ENCODE data around the gene ELFN2. TPM values are rescaled to one million over a fixed set of nuclear protein-coding genes. Genes with fewer than 3 reads are reported as not detected.
"Not testable (repeated sequence)": the region's sequence is repeated elsewhere in the genome, so short reads cannot be mapped to it uniquely, and the experiment has no call there.

Gene ELFN2
- total RNA-seq, 1 experiment from 2014 or later: 4.0 TPM

GRCh38 chr22:37331034-37331428 is 96.2 kb downstream of the ELFN2 start:
- Mint-ChIP-seq H3K4me3 (ENCODE audit: unreplicated experiment) (no peak overlapping the region), H3K27ac (ENCODE audit: unreplicated experiment) (no peak overlapping the region), H3K36me3 (ENCODE audit: insufficient read depth, unreplicated experiment) (peaks cover 13% of the 10 kb centered on the region), H3K9me3 (ENCODE audit: unreplicated experiment) (no peaks in the 10 kb centered on the region), H3K4me1 (ENCODE audit: low read depth, unreplicated experiment) (peaks cover 67% of the 10 kb centered on the region), H3K27me3 (ENCODE audit: insufficient read depth, unreplicated experiment) (no peaks in the 10 kb centered on the region)
- intact Hi-C loops (cut with micrococcal nuclease; ENCODE audit: unreplicated experiment): no loop called here
- Histone ChIP-seq H3K27me3 (replicated peaks; ENCODE audit: control insufficient read depth, insufficient read depth, low read length) (no peaks in the 10 kb centered on the region), H3K4me3 (ENCODE audit: low read depth, low read length) (no peak overlapping the region), H3K4me1 (peaks cover 52% of the 10 kb centered on the region), H3K36me3 (ENCODE audit: control insufficient read depth, insufficient read depth, low read length) (no peaks in the 10 kb centered on the region), H3K9me3 (no peaks in the 10 kb centered on the region)
- POLR2A ChIA-PET: no interaction called here
- CTCF ChIA-PET: interaction anchor here (0.6 to 1.9 kb wide), 3 partner anchors 10 to 14 kb away, joined by 3 to 5 read pairs (median 4); no protein-coding TSS in a partner anchor
- no peak for TF ChIP-seq CTCF (IDR thresholded peaks at IDR 0.05; ENCODE audit: insufficient read depth in 1 of 2, low read depth in 1 of 2, low read length in 1 of 2, severe bottlenecking in 1 of 2, unreplicated experiment in 1 of 2)
- no peak for DNase-seq
- no TSS peak for BruUV-seq (replicated peaks)

- no TSS peak for BruUV-seq (replicated peaks)
- TF ChIP-seq CTCF (IDR thresholded peaks at IDR 0.05; ENCODE audit: insufficient read depth in 1 of 2, low read depth in 1 of 2, low read length in 1 of 2, severe bottlenecking in 1 of 2, unreplicated experiment in 1 of 2): peak in 1 of 2 experiments; percentile 42
- peak overlapping the region; percentile 94 for H3K27ac Mint-ChIP-seq (ENCODE audit: unreplicated experiment)
- intact Hi-C loops (cut with micrococcal nuclease; ENCODE audit: unreplicated experiment): no loop called here
- H3K4me1 Mint-ChIP-seq (ENCODE audit: low read depth, unreplicated experiment): peaks cover 62% of the 10 kb centered on the region
- no peak overlapping the region for H3K4me3 Mint-ChIP-seq (ENCODE audit: unreplicated experiment)
- no peaks in the 10 kb centered on the region for H3K27me3 Mint-ChIP-seq (ENCODE audit: insufficient read depth, unreplicated experiment)
- CTCF ChIA-PET: interaction anchor here (0.9 to 1.9 kb wide), 4 partner anchors 9 to 141 kb away, joined by 3 to 7 read pairs (median 4); no protein-coding TSS in a partner anchor
- H3K36me3 ChIP-seq (ENCODE audit: control insufficient read depth, insufficient read depth, low read length): no peaks in the 10 kb centered on the region
- H3K4me1 ChIP-seq: peaks cover 52% of the 10 kb centered on the region
- POLR2A ChIA-PET: no interaction called here
- no peaks in the 10 kb centered on the region for H3K9me3 ChIP-seq
- peaks cover 13% of the 10 kb centered on the region for H3K36me3 Mint-ChIP-seq (ENCODE audit: insufficient read depth, unreplicated experiment)
- no peak overlapping the region for H3K4me3 ChIP-seq (ENCODE audit: low read depth, low read length)
- H3K9me3 Mint-ChIP-seq (ENCODE audit: unreplicated experiment): no peaks in the 10 kb centered on the region
- peak; percentile 82 to 86 for DNase-seq
- H3K27me3 ChIP-seq (replicated peaks; ENCODE audit: control insufficient read depth, insufficient read depth, low read length): no peaks in the 10 kb centered on the region
Observed at GRCh38 chr22:37330200-37331033, 96.9 kb downstream of the ELFN2 start.

GRCh38 chr22:37329238-37330140 is 97.8 kb downstream of the ELFN2 start:
- no peak for TF ChIP-seq CTCF (IDR thresholded peaks at IDR 0.05; ENCODE audit: insufficient read depth in 1 of 2, low read depth in 1 of 2, low read length in 1 of 2, severe bottlenecking in 1 of 2, unreplicated experiment in 1 of 2)
- no peak overlapping the region for H3K4me3 ChIP-seq (ENCODE audit: low read depth, low read length)
- no peak for DNase-seq
- Mint-ChIP-seq H3K36me3 (ENCODE audit: insufficient read depth, unreplicated experiment) (peaks cover 13% of the 10 kb centered on the region), H3K9me3 (ENCODE audit: unreplicated experiment) (no peaks in the 10 kb centered on the region), H3K27me3 (ENCODE audit: insufficient read depth, unreplicated experiment) (no peaks in the 10 kb centered on the region), H3K4me3 (ENCODE audit: unreplicated experiment) (no peak overlapping the region), H3K27ac (ENCODE audit: unreplicated experiment) (peak overlapping the region; percentile 94), H3K4me1 (ENCODE audit: low read depth, unreplicated experiment) (peaks cover 57% of the 10 kb centered on the region)
- intact Hi-C loops (cut with micrococcal nuclease; ENCODE audit: unreplicated experiment): no loop called here
- peaks cover 55% of the 10 kb centered on the region for H3K4me1 ChIP-seq
- no peaks in the 10 kb centered on the region for H3K9me3 ChIP-seq
- ChIA-PET CTCF (interaction anchor here (0.9 to 1.1 kb wide), 3 partner anchors 8 to 142 kb away, joined by 3 to 7 read pairs (median 4); no protein-coding TSS in a partner anchor), POLR2A (no interaction called here)
- no TSS peak for BruUV-seq (replicated peaks)
- H3K36me3 ChIP-seq (ENCODE audit: control insufficient read depth, insufficient read depth, low read length): no peaks in the 10 kb centered on the region
- H3K27me3 ChIP-seq (replicated peaks; ENCODE audit: control insufficient read depth, insufficient read depth, low read length): no peaks in the 10 kb centered on the region

GRCh38 chr22:37328538-37329237 is 98.6 kb downstream of the ELFN2 start:
- H3K36me3 Mint-ChIP-seq (ENCODE audit: insufficient read depth, unreplicated experiment): peaks cover 13% of the 10 kb centered on the region
- H3K27ac Mint-ChIP-seq (ENCODE audit: unreplicated experiment): peak overlapping the region; percentile 94
- H3K9me3 Mint-ChIP-seq (ENCODE audit: unreplicated experiment); BruUV-seq (replicated peaks); H3K27me3 ChIP-seq (replicated peaks; ENCODE audit: control insufficient read depth, insufficient read depth, low read length); intact Hi-C loops (cut with micrococcal nuclease; ENCODE audit: unreplicated experiment); H3K9me3 ChIP-seq; H3K36me3 ChIP-seq (ENCODE audit: control insufficient read depth, insufficient read depth, low read length); H3K4me3 ChIP-seq (ENCODE audit: low read depth, low read length); POLR2A ChIA-PET; H3K27me3 Mint-ChIP-seq (ENCODE audit: insufficient read depth, unreplicated experiment); H3K4me3 Mint-ChIP-seq (ENCODE audit: unreplicated experiment); CTCF ChIA-PET; DNase-seq: not testable (repeated sequence)
- H3K4me1 ChIP-seq: peaks cover 62% of the 10 kb centered on the region
- H3K4me1 Mint-ChIP-seq (ENCODE audit: low read depth, unreplicated experiment): peaks cover 65% of the 10 kb centered on the region

Data from Caco-2 (cell line).